Measurements from ENCODE around the gene GJB6. TPM values are rescaled to one million over a fixed set of nuclear protein-coding genes. Genes with fewer than 3 reads are reported as not detected.
A peak's percentile ranks its signal among the peaks of the same experiment; 100 is the strongest.

Gene GJB6
- total and polyA plus RNA-seq, 4 donors: 0.86 TPM; not detected in 3

- Histone ChIP-seq H3K9ac (ENCODE audit: insufficient read depth in 1 of 2, low read length in 2 of 2) (no peak within 1 kb of the TSS), H3K27ac (ENCODE audit: low read depth in 1 of 2, low read length in 1 of 2) (no peak within 1 kb of the TSS), H3K4me1 (ENCODE audit: control insufficient read depth in 5 of 5, insufficient read depth in 5 of 5, low read length in 5 of 5) (peaks cover 0 to 16% (median 12%) of the 10 kb centered on the region in 5 donors), H3K4me3 (peak within 1 kb of the TSS; percentile 24), H3K27me3 (ENCODE audit: control insufficient read depth in 3 of 3, insufficient read depth in 3 of 3, low read length in 2 of 3) (peaks cover 0 to 68% (median 63%) of the 10 kb centered on the region in 3 donors), H3K36me3 (ENCODE audit: control insufficient read depth in 4 of 4, insufficient read depth in 4 of 4, low read length in 4 of 4) (no peaks in the 10 kb centered on the region), H3K9me3 (ENCODE audit: control insufficient read depth in 4 of 4, insufficient read depth in 3 of 4, low read length in 3 of 4) (no peaks in the 10 kb centered on the region)
- ATAC-seq (ENCODE audit: insufficient read depth, low FRiP score) (peak; percentile 61), DNase-seq (no peak)
- TF ChIP-seq, protein P1, sequence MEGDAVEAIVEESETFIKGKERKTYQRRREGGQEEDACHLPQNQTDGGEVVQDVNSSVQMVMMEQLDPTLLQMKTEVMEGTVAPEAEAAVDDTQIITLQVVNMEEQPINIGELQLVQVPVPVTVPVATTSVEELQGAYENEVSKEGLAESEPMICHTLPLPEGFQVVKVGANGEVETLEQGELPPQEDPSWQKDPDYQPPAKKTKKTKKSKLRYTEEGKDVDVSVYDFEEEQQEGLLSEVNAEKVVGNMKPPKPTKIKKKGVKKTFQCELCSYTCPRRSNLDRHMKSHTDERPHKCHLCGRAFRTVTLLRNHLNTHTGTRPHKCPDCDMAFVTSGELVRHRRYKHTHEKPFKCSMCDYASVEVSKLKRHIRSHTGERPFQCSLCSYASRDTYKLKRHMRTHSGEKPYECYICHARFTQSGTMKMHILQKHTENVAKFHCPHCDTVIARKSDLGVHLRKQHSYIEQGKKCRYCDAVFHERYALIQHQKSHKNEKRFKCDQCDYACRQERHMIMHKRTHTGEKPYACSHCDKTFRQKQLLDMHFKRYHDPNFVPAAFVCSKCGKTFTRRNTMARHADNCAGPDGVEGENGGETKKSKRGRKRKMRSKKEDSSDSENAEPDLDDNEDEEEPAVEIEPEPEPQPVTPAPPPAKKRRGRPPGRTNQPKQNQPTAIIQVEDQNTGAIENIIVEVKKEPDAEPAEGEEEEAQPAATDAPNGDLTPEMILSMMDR (IDR thresholded peaks at IDR 0.05; ENCODE audit: control extremely low read depth, extremely low read depth): no peak
- 0 to 1% methylated on average over 9 to 39 of the region's 39 CpGs for WGBS, 2 donors
Observed at GRCh38 chr13:20192836-20193161, 39.3 kb downstream of the GJB6 start, which contains the start of gene GJB2. GJB2 (minus strand) TSS chr13:20192938; CDS start chr13:20189581, 3,357 bp downstream.

DNA sequence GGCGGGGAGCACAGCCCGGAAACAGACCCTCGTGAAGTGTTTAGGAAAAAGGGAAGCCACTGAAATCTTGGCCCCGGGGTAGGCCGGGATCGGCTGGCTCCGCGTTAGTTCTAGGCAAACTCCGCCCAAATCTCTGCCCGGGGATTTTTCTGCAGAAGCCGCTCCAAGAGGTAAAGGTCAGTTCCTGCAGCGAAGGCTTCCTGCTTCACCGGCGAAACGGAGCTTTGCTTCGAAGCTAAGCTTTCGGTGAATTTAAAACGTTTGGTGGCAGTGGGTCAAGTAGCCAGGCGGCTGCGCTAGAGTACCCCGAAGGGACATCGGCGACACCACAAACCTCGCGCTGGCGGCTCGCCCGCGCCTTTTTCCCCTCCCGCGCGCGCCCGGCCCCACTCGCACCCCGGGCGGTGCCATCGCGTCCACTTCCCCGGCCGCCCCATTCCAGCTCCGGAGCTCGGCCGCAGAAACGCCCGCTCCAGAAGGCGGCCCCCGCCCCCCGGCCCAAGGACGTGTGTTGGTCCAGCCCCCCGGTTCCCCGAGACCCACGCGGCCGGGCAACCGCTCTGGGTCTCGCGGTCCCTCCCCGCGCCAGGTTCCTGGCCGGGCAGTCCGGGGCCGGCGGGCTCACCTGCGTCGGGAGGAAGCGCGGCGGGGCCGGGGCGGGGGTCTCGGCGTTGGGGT, 39.8 kb downstream of the GJB6 start:
- H3K36me3 ChIP-seq (ENCODE audit: control insufficient read depth in 4 of 4, insufficient read depth in 4 of 4, low read length in 4 of 4): no peaks in the 10 kb centered on the region
- DNase-seq (no peak), ATAC-seq (ENCODE audit: insufficient read depth, low FRiP score) (peak; percentile 47)
- H3K9me3 ChIP-seq (ENCODE audit: control insufficient read depth in 4 of 4, insufficient read depth in 3 of 4, low read length in 3 of 4): no peaks in the 10 kb centered on the region
- 1% methylated on average over 59 to 73 of the region's 73 CpGs for WGBS, 2 donors
- no peak overlapping the region for H3K9ac ChIP-seq (ENCODE audit: insufficient read depth in 1 of 2, low read length in 2 of 2)
- H3K27ac ChIP-seq (ENCODE audit: low read depth in 1 of 2, low read length in 1 of 2): no peak overlapping the region
- H3K4me3 ChIP-seq: peak overlapping the region; percentile 24
- peaks cover 0 to 16% (median 12%) of the 10 kb centered on the region in 5 donors for H3K4me1 ChIP-seq (ENCODE audit: control insufficient read depth in 5 of 5, insufficient read depth in 5 of 5, low read length in 5 of 5)
- TF ChIP-seq, protein P1 (IDR thresholded peaks at IDR 0.05; ENCODE audit: control extremely low read depth, extremely low read depth): no peak
- H3K27me3 ChIP-seq (ENCODE audit: control insufficient read depth in 3 of 3, insufficient read depth in 3 of 3, low read length in 2 of 3): peaks cover 0 to 65% (median 64%) of the 10 kb centered on the region in 3 donors

DNA sequence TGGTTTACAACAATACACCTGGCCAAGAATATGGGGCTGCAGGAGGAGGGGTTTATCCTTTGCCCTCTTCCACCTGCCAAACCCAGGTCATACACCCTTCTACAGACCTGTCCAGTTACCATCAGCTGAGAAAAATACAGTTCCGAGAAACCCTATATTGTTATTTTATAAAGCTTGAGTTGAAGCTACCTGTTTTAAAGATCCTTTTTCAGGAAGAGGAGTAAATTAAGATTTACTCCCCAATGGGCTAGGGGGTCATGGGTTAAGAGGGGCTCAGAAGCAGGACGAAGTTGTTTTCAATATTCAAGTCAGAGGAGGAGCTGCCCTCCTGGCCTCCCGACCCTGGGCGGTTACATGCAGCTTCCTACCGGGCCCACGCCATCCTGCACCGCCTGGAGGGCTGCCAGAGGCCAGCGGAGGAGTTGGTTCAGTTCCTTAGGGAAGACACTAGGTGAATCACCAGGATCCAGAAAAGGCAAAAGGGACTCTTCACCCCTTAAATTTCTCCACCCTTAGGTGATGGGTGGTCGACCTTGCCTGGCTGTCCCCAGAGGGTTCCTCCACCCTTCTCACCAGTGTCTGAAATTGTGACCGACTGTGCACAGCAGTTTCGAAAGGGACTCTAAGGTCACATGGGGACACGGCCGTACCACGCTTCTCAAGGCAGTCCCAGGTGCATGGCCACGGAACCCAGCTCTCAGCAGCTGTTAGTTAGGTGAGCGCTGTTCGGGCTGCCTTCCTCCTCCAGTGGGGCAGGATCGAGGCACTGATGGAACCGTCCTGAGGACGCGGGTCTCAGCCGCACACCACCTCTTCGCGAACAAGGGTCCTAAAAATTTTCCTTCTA, 40.6 kb downstream of the GJB6 start:
- H3K36me3 ChIP-seq (ENCODE audit: control insufficient read depth in 4 of 4, insufficient read depth in 4 of 4, low read length in 4 of 4): no peaks in the 10 kb centered on the region
- ATAC-seq (ENCODE audit: insufficient read depth, low FRiP score) (peak; percentile 11), DNase-seq (no peak)
- H3K4me1 ChIP-seq (ENCODE audit: control insufficient read depth in 5 of 5, insufficient read depth in 5 of 5, low read length in 5 of 5): peaks cover 0 to 16% (median 12%) of the 10 kb centered on the region in 5 donors
- H3K27me3 ChIP-seq (ENCODE audit: control insufficient read depth in 3 of 3, insufficient read depth in 3 of 3, low read length in 2 of 3): peaks cover 0 to 59% (median 58%) of the 10 kb centered on the region in 3 donors
- no peaks in the 10 kb centered on the region for H3K9me3 ChIP-seq (ENCODE audit: control insufficient read depth in 4 of 4, insufficient read depth in 3 of 4, low read length in 3 of 4)
- WGBS, 2 donors: 27 to 36% methylated on average over 24 of the region's 24 CpGs
- no peak overlapping the region for H3K27ac ChIP-seq (ENCODE audit: low read depth in 1 of 2, low read length in 1 of 2)
- TF ChIP-seq, protein P1 (IDR thresholded peaks at IDR 0.05; ENCODE audit: control extremely low read depth, extremely low read depth): no peak
- H3K4me3 ChIP-seq: no peak overlapping the region
- no peak overlapping the region for H3K9ac ChIP-seq (ENCODE audit: insufficient read depth in 1 of 2, low read length in 2 of 2)

Measured in lung (tissue), 12 donors.